ENCODE data around the gene GPX1. TPM values are rescaled to one million over a fixed set of nuclear protein-coding genes. Genes with fewer than 3 reads are reported as not detected.

Gene GPX1
- total and polyA plus RNA-seq, 2 of the 8 experiments (the other 6 are each of a cell fraction or from before 2014, with no cell fraction given), result 250 to 757 TPM

GRCh38 chr3:49358884-49359225, 702 bp upstream of the GPX1 start:
- H4K91ac ChIP-seq (replicated peaks; ENCODE audit: insufficient read length, low read length), result peak overlapping the region; percentile 92
- no peaks in the 10 kb centered on the region; the same call in 1 of the 2 replicates for H3K79me1 ChIP-seq (ENCODE audit: low read depth, low read length)
- peak overlapping the region; percentile 33 to 90 (median 86) for H3K4me3 ChIP-seq (ENCODE audit: extremely low read depth in 1 of 4, insufficient read depth in 2 of 4, low read depth in 3 of 4, low read length in 4 of 4)
- H4K8ac ChIP-seq (ENCODE audit: extremely low read depth, insufficient read depth, low read length), result peak overlapping the region; percentile 96
- H3K4ac ChIP-seq (replicated peaks; ENCODE audit: insufficient read length, low read depth, low read length), result peak overlapping the region; percentile 36
- no peak overlapping the region for H2BK12ac ChIP-seq (ENCODE audit: low read depth, low read length)
- no peak overlapping the region for H3K14ac ChIP-seq (ENCODE audit: insufficient read length)
- H2BK20ac ChIP-seq (ENCODE audit: low read length), result no peak overlapping the region
- peak overlapping the region; percentile 86 for H2BK5ac ChIP-seq (ENCODE audit: low read depth, low read length)
- 0 out of 2 replicates have a peak overlapping the region, but pooled peaks have one; percentile 12 for H2BK15ac ChIP-seq (ENCODE audit: low read length)
- peak overlapping the region; percentile 92 for H3K27ac ChIP-seq (ENCODE audit: low read depth, low read length)
- peak overlapping the region; percentile 10 for H3K18ac ChIP-seq (ENCODE audit: extremely low read depth, low read length)
- H3K27me3 ChIP-seq (replicated peaks in 1 of 4; ENCODE audit: control insufficient read depth in 3 of 4, extremely low read depth in 1 of 4, insufficient read depth in 3 of 4, low read length in 3 of 4), result no peaks in the 10 kb centered on the region
- CTCF ChIA-PET (ENCODE audit: partially characterized antibody), result interaction anchor here (0.7 to 1.5 kb wide), 5 partner anchors 19 to 188 kb away, joined by 3 to 11 read pairs (median 4); partner anchors contain the start of genes DAG1, KLHDC8B and USP4
- H3K9me3 ChIP-seq (ENCODE audit: insufficient read depth in 2 of 2, low read depth in 1 of 2, low read length in 1 of 2), result no peaks in the 10 kb centered on the region
- 46% methylated on average over 3 of the region's 3 CpGs; no CpG with 5 or more reads in 1 of the 2 experiments for WGBS, 2 experiments (ENCODE audit: extremely low coverage in 1 of 2, insufficient coverage in 1 of 2, insufficient read length in 1 of 2, insufficient replicate concordance in 2 of 2, low coverage in 1 of 2, low lambda C conversion rate in 2 of 2, missing lambda C conversion rate in 1 of 2)
- peaks cover 1 to 3% (median 3%) of the 10 kb centered on the region in 4 experiments; a peak in 4 of 7 replicates for H3K4me1 ChIP-seq (replicated peaks in 1 of 4; ENCODE audit: control insufficient read depth in 3 of 4, insufficient read depth in 4 of 4, low read length in 3 of 4)
- peak overlapping the region; percentile 32 for H4K5ac ChIP-seq (ENCODE audit: insufficient read length, low read depth, low read length)
- H3K4me2 ChIP-seq (ENCODE audit: insufficient read depth in 1 of 2, low read depth in 2 of 2, low read length in 2 of 2), result peak overlapping the region; percentile 75 to 82
- FAIRE-seq (no peak), DNase-seq (ENCODE audit: low read depth in 1 of 2, low spot score in 2 of 2) (no peak)
- TF ChIP-seq SIX5 (IDR thresholded peaks at IDR 0.05; ENCODE audit: low read depth, low read length), result no peak
- TF ChIP-seq POU5F1 (IDR thresholded peaks at IDR 0.05; ENCODE audit: low read depth, low read length), result 0 out of 2 replicates have a peak, but pooled peaks have one; percentile 10
- no peak for TF ChIP-seq CREB1 (IDR thresholded peaks at IDR 0.05)
- no peak overlapping the region for H3K23ac ChIP-seq (ENCODE audit: insufficient read length)
- no peak overlapping the region for H3K56ac ChIP-seq (replicated peaks; ENCODE audit: insufficient read length, low read depth, low read length)
- peaks cover 0 to 3% of the 10 kb centered on the region in 2 experiments for H4K20me1 ChIP-seq (replicated peaks in 1 of 2; ENCODE audit: control insufficient read depth in 1 of 2, insufficient read depth in 2 of 2, low read length in 2 of 2)
- H3K79me2 ChIP-seq (ENCODE audit: control insufficient read depth in 1 of 2, insufficient read depth in 2 of 2, low read length in 2 of 2), result peaks cover 0 to 14% of the 10 kb centered on the region in 2 experiments; a peak in 2 of 4 replicates
- peak overlapping the region in 2 of 4 experiments; percentile 71 to 75; a peak in 2 of 7 replicates for H3K9ac ChIP-seq (replicated peaks in 1 of 4; ENCODE audit: extremely low read depth in 1 of 4, low read depth in 3 of 4, low read length in 3 of 4)
- peaks cover 11 to 42% (median 30%) of the 10 kb centered on the region in 4 experiments for H3K36me3 ChIP-seq (ENCODE audit: control insufficient read depth in 2 of 4, insufficient read depth in 4 of 4, low read length in 3 of 4)
- POLR2A ChIA-PET (ENCODE audit: partially characterized antibody), result interaction anchor here (0.8 to 2.6 kb wide), 18 partner anchors 10 to 265 kb away, joined by 3 to 45 read pairs (median 4); partner anchors contain the start of genes DAG1, KLHDC8B, QRICH1 and RHOA
- H2BK120ac ChIP-seq (replicated peaks; ENCODE audit: low read depth, low read length), result no peak overlapping the region
- peaks cover 4% of the 10 kb centered on the region; the same call in 1 of the 2 replicates for H3K23me2 ChIP-seq (ENCODE audit: low read depth, low read length)
- H2AK5ac ChIP-seq (ENCODE audit: low read depth, low read length), result no peak overlapping the region; the same call in 1 of the 2 replicates
- no peak overlapping the region for H2AFZ ChIP-seq (ENCODE audit: low read length)
